Endothelial cell (in vitro differentiated cells): ENCODE results near the gene PLCH2. TPM values are rescaled to one million over a fixed set of nuclear protein-coding genes. Genes with fewer than 3 reads are reported as not detected.

Source experiments
- DNase-seq: peaks from one replicate; pipeline ENCODE4 v3.0.0; 2021; ENCODE audit warnings: low spot score
- H3K27ac Mint-ChIP-seq: one replicate; pipeline ENCODE4 v1.8.0; 2021; ENCODE audit warnings: mixed read lengths, inconsistent platforms; ENCODE audit not compliant: unreplicated experiment
- H3K27me3 Mint-ChIP-seq: one replicate; pipeline ENCODE4 v1.8.0; 2021; ENCODE audit warnings: mild to moderate bottlenecking, moderate library complexity, mixed read lengths, inconsistent platforms; ENCODE audit not compliant: unreplicated experiment
- H3K36me3 Mint-ChIP-seq: one replicate; pipeline ENCODE4 v1.8.0; 2021; ENCODE audit warnings: mild to moderate bottlenecking, low read depth, mixed read lengths, inconsistent platforms; ENCODE audit not compliant: unreplicated experiment
- H3K4me1 Mint-ChIP-seq: one replicate; pipeline ENCODE4 v1.8.0; 2021; ENCODE audit warnings: mild to moderate bottlenecking, mixed read lengths, inconsistent platforms; ENCODE audit not compliant: unreplicated experiment
- H3K4me3 Mint-ChIP-seq: one replicate; pipeline ENCODE4 v1.8.0; 2021; ENCODE audit warnings: mild to moderate bottlenecking, mixed read lengths, inconsistent platforms; ENCODE audit not compliant: unreplicated experiment
- H3K9me3 Mint-ChIP-seq: one replicate; pipeline ENCODE4 v1.8.0; 2021; ENCODE audit warnings: mixed read lengths, inconsistent platforms; ENCODE audit not compliant: unreplicated experiment
- CTCF ChIP-seq: fragments of 200-600 bp; sonication (generic); IDR thresholded peaks from one replicate; pipeline ENCODE4 v1.5.0; 2021; ENCODE audit warnings: antibody characterized with exemption; ENCODE audit not compliant: unreplicated experiment
- long read RNA-seq: library from polyadenylated mRNA; unstranded; transcript quantifications from one replicate; pipeline ENCODE4 v2.0.0, GENCODE V29; 2020; ENCODE audit not compliant: unreplicated experiment
- total RNA-seq: library from RNA; stranded (reverse); fragmentation: NEBNext Ultra II Directional; extraction: Animal tissue kit (Norgen Biotek cat#: 25700); gene quantifications from one replicate; pipeline ENCODE4 v1.2.1, GENCODE V29; 2021; ENCODE audit not compliant: unreplicated experiment

Gene PLCH2
- not detected for total RNA-seq
- long read RNA-seq, result 0 reads

- peaks cover 1% of the 10 kb centered on the region for H3K27me3 Mint-ChIP-seq
- no peaks in the 10 kb centered on the region for H3K4me1 Mint-ChIP-seq
- TF ChIP-seq CTCF, result no peak
- H3K4me3 Mint-ChIP-seq, result no peak within 1 kb of the TSS
- H3K27ac Mint-ChIP-seq, result no peak within 1 kb of the TSS
- no peaks in the 10 kb centered on the region for H3K36me3 Mint-ChIP-seq
- no peak for DNase-seq
- H3K9me3 Mint-ChIP-seq, result no peaks in the 10 kb centered on the region
These were observed at the start of gene PLCH2 for GRCh38 chr1:2476061-2476999. Gene PLCH2 (plus strand): TSS chr1:2476289. CDS start chr1:2476589, 300 bp downstream.

- Mint-ChIP-seq H3K9me3 (no peaks in the 10 kb centered on the region), H3K4me1 (no peaks in the 10 kb centered on the region), H3K36me3 (no peaks in the 10 kb centered on the region), H3K27me3 (peaks cover 5% of the 10 kb centered on the region), H3K4me3 (no peak overlapping the region), H3K27ac (no peak overlapping the region)
- DNase-seq, result no peak
- TF ChIP-seq CTCF, result no peak
These were observed 49.5 kb upstream of the PLCH2 start for GRCh38 chr1:2426540-2426939.

- Mint-ChIP-seq H3K4me1 (no peaks in the 10 kb centered on the region), H3K4me3 (no peak overlapping the region), H3K36me3 (no peaks in the 10 kb centered on the region), H3K27me3 (peaks cover 5% of the 10 kb centered on the region), H3K27ac (no peak overlapping the region), H3K9me3 (no peaks in the 10 kb centered on the region)
- DNase-seq, result no peak
- no peak for TF ChIP-seq CTCF
These were observed 49.0 kb upstream of the PLCH2 start for GRCh38 chr1:2427051-2427450.

GRCh38 chr1:2427976-2428375 is 48.1 kb upstream of the PLCH2 start:
- Mint-ChIP-seq H3K27ac (no peak overlapping the region), H3K4me3 (no peak overlapping the region), H3K36me3 (no peaks in the 10 kb centered on the region), H3K4me1 (no peaks in the 10 kb centered on the region), H3K9me3 (no peaks in the 10 kb centered on the region), H3K27me3 (peaks cover 5% of the 10 kb centered on the region)
- no peak for DNase-seq
- no peak for TF ChIP-seq CTCF

- Mint-ChIP-seq H3K4me1 (no peaks in the 10 kb centered on the region), H3K4me3 (no peak overlapping the region), H3K27ac (no peak overlapping the region), H3K36me3 (no peaks in the 10 kb centered on the region), H3K27me3 (peaks cover 4% of the 10 kb centered on the region), H3K9me3 (no peaks in the 10 kb centered on the region)
- TF ChIP-seq CTCF, result no peak
- no peak for DNase-seq
These were observed 47.6 kb upstream of the PLCH2 start for GRCh38 chr1:2428490-2428889.
